Smooth muscle cell (in vitro differentiated cells): ENCODE results near the gene FUBP3. TPM values are rescaled to one million over a fixed set of nuclear protein-coding genes. Genes with fewer than 3 reads are reported as not detected.

Experiments used
- DNase-seq: peaks from one replicate; lab custom pipeline; 2025; ENCODE audit not compliant: unreplicated experiment; lab: John Stamatoyannopoulos, UW
- H2AFZ ChIP-seq: fragments of 200-600 bp; sonication (generic); 2 replicates; pipeline ENCODE4 v1.6.0; 2016; ENCODE audit warnings: antibody characterized with exemption, low read depth, mild to moderate bottlenecking
- H3F3A ChIP-seq: fragments of 200-600 bp; sonication (generic); 2 replicates; pipeline ENCODE4 v1.6.0; 2017; ENCODE audit warnings: antibody characterized with exemption, low read depth
- H3K27ac ChIP-seq: fragments of 200-600 bp; sonication (generic); 2 replicates; pipeline ENCODE4 v1.5.1; 2016; ENCODE audit warnings: low read depth, mild to moderate bottlenecking
- H3K27me3 ChIP-seq: fragments of 200-600 bp; sonication (generic); 2 replicates; pipeline ENCODE4 v1.6.1; 2016; ENCODE audit warnings: low read depth, mild to moderate bottlenecking
- H3K36me3 ChIP-seq: fragments of 200-600 bp; sonication (generic); 2 replicates; pipeline ENCODE4 v1.5.1; 2016; ENCODE audit warnings: low read depth
- H3K4me1 ChIP-seq: fragments of 200-600 bp; sonication (generic); 2 replicates; pipeline ENCODE4 v1.5.1; 2016; ENCODE audit warnings: low read depth
- H3K4me2 ChIP-seq: fragments of 200-600 bp; sonication (generic); 2 replicates; pipeline ENCODE4 v1.6.0; 2016; ENCODE audit warnings: mild to moderate bottlenecking
- H3K4me3 ChIP-seq: fragments of 200-600 bp; sonication (generic); 2 replicates; pipeline ENCODE4 v1.5.1; 2016; ENCODE audit warnings: mild to moderate bottlenecking
- H3K79me2 ChIP-seq: fragments of 200-600 bp; sonication (generic); 2 replicates; pipeline ENCODE4 v1.6.0; 2016; ENCODE audit warnings: low read depth, mild to moderate bottlenecking
- H3K9ac ChIP-seq: fragments of 200-600 bp; sonication (generic); 2 replicates; pipeline ENCODE4 v1.6.0; 2016; ENCODE audit warnings: low read depth
- H3K9me3 ChIP-seq: fragments of 200-600 bp; sonication (generic); replicated peaks from 2 replicates; pipeline ENCODE4 v1.5.1; 2016; ENCODE audit warnings: low read depth
- H4K20me1 ChIP-seq: fragments of 200-600 bp; sonication (generic); 2 replicates; pipeline ENCODE4 v1.6.0; 2016; ENCODE audit warnings: low read depth
- WGBS: methylation state at CpG from one replicate; pipeline ENCODE4 v1.1.7; 2016; ENCODE audit warnings: low lambda C conversion rate; 5-methylcytosine and 5-hydroxymethylcytosine counted together
- polyA plus RNA-seq: library from polyadenylated mRNA; unstranded; fragments of >200 nt; fragmentation: Nextera tagmentation; extraction: Ambion mirVana; gene quantifications from 2 replicates; pipeline ENCODE4 v1.2.1, GENCODE V29; 2016
- total RNA-seq: library from RNA; depleted of rRNA; stranded (reverse); fragments of >200 nt; gene quantifications from 2 replicates; pipeline ENCODE4 v1.2.3, GENCODE V29; 2014
- TF ChIP-seq, protein P1 (sequence below): fragments of 200-600 bp; sonication (generic); IDR thresholded peaks from 2 replicates; pipeline ENCODE4 v1.5.1; 2017; ENCODE audit warnings: borderline replicate concordance, mild to moderate bottlenecking, antibody characterized with exemption; ENCODE audit not compliant: insufficient read depth, poor library complexity, severe bottlenecking

FUBP3 gene
- total and polyA plus RNA-seq, 2 experiments from 2014 or later = 46.9 to 52.5 TPM

DNA sequence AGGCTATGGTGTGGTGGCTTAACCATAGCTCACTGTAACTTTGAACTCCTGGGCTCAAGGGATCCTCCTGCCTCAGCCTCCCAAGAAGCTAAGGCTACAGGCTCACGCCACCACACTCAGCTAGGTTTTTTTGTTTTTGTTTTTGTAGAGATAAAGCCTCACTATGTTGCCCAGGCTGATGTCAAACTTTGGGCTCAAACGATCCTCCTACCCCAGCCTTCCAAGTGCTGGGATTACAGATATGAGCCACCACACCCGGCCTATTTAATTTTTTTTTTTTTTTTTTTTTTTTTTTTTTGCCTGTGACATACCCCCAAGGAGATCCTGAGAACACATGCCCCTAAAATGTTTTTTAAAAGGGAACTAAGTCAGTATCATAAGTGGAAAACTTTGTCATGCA lies 10.4 kb downstream of the FUBP3 start:
- peaks cover 99% of the 10 kb centered on the region for H4K20me1 ChIP-seq
- H3K27me3 ChIP-seq = no peaks in the 10 kb centered on the region
- no peak overlapping the region for H3K4me2 ChIP-seq
- H3K9ac ChIP-seq = no peak overlapping the region
- peaks cover 93% of the 10 kb centered on the region for H3K79me2 ChIP-seq
- 94% methylated on average over 3 of the region's 3 CpGs for WGBS
- no peaks in the 10 kb centered on the region for H3K4me1 ChIP-seq
- no peak for DNase-seq
- no peak overlapping the region for H3K27ac ChIP-seq
- H2AFZ ChIP-seq = no peak overlapping the region
- H3K4me3 ChIP-seq = no peak overlapping the region
- TF ChIP-seq, protein P1, sequence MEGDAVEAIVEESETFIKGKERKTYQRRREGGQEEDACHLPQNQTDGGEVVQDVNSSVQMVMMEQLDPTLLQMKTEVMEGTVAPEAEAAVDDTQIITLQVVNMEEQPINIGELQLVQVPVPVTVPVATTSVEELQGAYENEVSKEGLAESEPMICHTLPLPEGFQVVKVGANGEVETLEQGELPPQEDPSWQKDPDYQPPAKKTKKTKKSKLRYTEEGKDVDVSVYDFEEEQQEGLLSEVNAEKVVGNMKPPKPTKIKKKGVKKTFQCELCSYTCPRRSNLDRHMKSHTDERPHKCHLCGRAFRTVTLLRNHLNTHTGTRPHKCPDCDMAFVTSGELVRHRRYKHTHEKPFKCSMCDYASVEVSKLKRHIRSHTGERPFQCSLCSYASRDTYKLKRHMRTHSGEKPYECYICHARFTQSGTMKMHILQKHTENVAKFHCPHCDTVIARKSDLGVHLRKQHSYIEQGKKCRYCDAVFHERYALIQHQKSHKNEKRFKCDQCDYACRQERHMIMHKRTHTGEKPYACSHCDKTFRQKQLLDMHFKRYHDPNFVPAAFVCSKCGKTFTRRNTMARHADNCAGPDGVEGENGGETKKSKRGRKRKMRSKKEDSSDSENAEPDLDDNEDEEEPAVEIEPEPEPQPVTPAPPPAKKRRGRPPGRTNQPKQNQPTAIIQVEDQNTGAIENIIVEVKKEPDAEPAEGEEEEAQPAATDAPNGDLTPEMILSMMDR = no peak
- H3K9me3 ChIP-seq = no peaks in the 10 kb centered on the region
- H3K36me3 ChIP-seq = no peaks in the 10 kb centered on the region
- no peaks in the 10 kb centered on the region for H3F3A ChIP-seq

DNA sequence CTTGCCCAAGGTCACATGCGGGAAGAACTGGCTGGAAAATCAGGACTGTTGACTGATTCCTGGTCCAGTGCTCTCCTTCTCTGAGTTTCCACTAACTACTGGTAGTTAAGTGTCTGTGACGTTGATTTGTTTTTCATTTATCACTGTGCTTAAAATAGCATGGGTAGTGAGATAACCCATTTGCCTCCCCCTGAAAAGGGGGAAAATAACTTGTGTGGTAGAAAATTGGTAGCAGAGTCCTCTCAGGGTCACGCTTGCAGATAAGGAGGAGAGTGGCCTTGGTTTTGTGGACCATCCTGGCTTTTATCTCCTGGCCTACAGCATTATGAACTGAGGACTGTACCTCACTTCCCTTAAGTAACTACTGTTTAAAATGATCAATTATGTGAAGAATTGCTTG lies 10.9 kb downstream of the FUBP3 start:
- Histone ChIP-seq H3K27me3 (no peaks in the 10 kb centered on the region), H3K79me2 (peaks cover 89% of the 10 kb centered on the region), H3K27ac (no peak overlapping the region), H4K20me1 (peaks cover 99% of the 10 kb centered on the region), H3K4me3 (no peak overlapping the region), H3K9ac (no peak overlapping the region), H3K9me3 (no peaks in the 10 kb centered on the region), H3K4me1 (no peaks in the 10 kb centered on the region), H3K36me3 (no peaks in the 10 kb centered on the region), H3F3A (no peaks in the 10 kb centered on the region), H2AFZ (no peak overlapping the region), H3K4me2 (no peak overlapping the region)
- TF ChIP-seq, protein P1 = no peak
- DNase-seq = no peak
- 81% methylated on average over 3 of the region's 3 CpGs for WGBS

DNA sequence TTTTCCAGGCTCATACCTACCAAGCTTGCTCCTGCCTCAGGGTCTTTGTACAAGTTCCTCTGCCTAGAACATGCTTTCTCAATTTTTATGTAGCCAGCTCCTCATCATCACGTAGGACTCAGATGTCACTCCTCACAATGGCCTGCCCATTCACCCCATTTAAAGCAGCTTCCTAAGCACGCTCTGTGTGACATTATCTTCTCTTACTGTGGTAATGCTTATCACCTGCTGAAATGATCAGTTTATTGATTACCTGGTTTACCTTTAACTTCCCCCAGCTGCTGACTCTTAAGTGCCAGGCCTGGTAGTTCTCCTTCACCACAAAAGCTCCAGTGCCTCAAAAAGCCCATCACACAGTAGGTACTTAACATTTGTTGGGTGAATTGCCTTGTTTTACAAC lies 13.6 kb downstream of the FUBP3 start:
- Histone ChIP-seq H3K9ac (no peak overlapping the region), H3K27ac (no peak overlapping the region), H3K9me3 (no peaks in the 10 kb centered on the region), H3K4me3 (no peak overlapping the region), H3K36me3 (peaks cover 7% of the 10 kb centered on the region), H4K20me1 (peaks cover 94% of the 10 kb centered on the region), H2AFZ (no peak overlapping the region), H3K4me2 (no peak overlapping the region), H3K4me1 (no peaks in the 10 kb centered on the region), H3F3A (no peaks in the 10 kb centered on the region), H3K27me3 (no peaks in the 10 kb centered on the region), H3K79me2 (peaks cover 71% of the 10 kb centered on the region)
- DNase-seq = no peak
- TF ChIP-seq, protein P1 = no peak
- WGBS = 89% methylated on average over 2 of the region's 2 CpGs

DNA sequence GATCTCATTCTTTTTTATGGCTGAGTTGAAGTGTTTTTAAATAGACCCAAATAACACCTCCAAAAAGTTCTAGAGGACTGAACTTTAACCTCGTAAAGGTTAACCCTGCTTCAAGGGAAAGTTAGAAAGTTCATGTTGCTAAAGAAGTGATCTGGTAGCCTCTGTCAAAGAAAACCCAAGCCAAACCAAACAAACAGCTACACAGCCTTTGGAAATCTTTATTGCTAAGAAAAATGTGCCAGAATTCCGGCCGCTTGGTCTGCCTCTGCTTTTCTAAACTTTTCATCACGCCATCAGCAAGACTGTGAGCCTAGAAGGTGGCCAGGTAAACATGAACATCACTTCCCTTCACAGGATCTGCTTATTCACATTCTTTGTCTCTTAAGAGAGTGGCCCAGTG lies 17.9 kb downstream of the FUBP3 start:
- TF ChIP-seq, protein P1 = no peak
- no peak overlapping the region for H3K9ac ChIP-seq
- no peak overlapping the region for H3K4me2 ChIP-seq
- no peak overlapping the region for H2AFZ ChIP-seq
- no peak overlapping the region for H3K27ac ChIP-seq
- peaks cover 8% of the 10 kb centered on the region for H3K36me3 ChIP-seq
- no peaks in the 10 kb centered on the region for H3K4me1 ChIP-seq
- no peaks in the 10 kb centered on the region for H3K27me3 ChIP-seq
- WGBS = 94% methylated on average over 4 of the region's 4 CpGs
- H3K79me2 ChIP-seq = peaks cover 31% of the 10 kb centered on the region
- H4K20me1 ChIP-seq = peaks cover 72% of the 10 kb centered on the region
- DNase-seq = no peak
- H3K9me3 ChIP-seq = no peaks in the 10 kb centered on the region
- H3F3A ChIP-seq = no peaks in the 10 kb centered on the region
- H3K4me3 ChIP-seq = no peak overlapping the region
